ENCODE data around the gene TUBB4B.

- TF ChIP-seq CTCF (IDR thresholded peaks at IDR 0.05), result no peak
- TF ChIP-seq POLR2A (IDR thresholded peaks at IDR 0.05), result no peak
Measured at GRCh38 chr9:137275588-137276472, 34.7 kb downstream of the TUBB4B start.

Data from Peyer's patch (tissue), 4 donors.